T-cell (primary cell): ENCODE measurements around the gene PPL. TPM values are rescaled to one million over a fixed set of nuclear protein-coding genes. Genes with fewer than 3 reads are reported as not detected.

Source experiments
- ATAC-seq, 4 experiments: fragments of 200-7000 bp in 3 of 4; fragments of 150-1000 bp in 1 of 4; cut with Tn5 transposase; replicated peaks in 1 of 4; 1 replicate in 3 of 4; 2 replicates in 1 of 4; pipeline ENCODE4 v1.10.0; 2021; ENCODE audit warnings: moderate library complexity in 3 of 4, mild to moderate bottlenecking in 2 of 4, moderate number of reproducible peaks in 1 of 4
- CTCF ChIA-PET, 2 donors: fragments of 300-600 bp; sonication (Branson Sonifier 250); formaldehyde crosslinking; loops; one replicate each; lab custom pipeline; 2022; ENCODE audit warnings: antibody characterized with exemption in 2 of 2; lab: Charles Lee
- POLR2A ChIA-PET, 2 donors: fragments of 300-600 bp; sonication (Branson Sonifier 250); formaldehyde crosslinking; loops; one replicate each; lab custom pipeline; 2022; ENCODE audit warnings: antibody characterized with exemption in 2 of 2; lab: Charles Lee
- DNase-seq, 35 experiments: peaks; one replicate each; pipeline versions ENCODE4 v3.0.0 to v3.0.0-alpha.2; 2013 to 2023
- H3K27ac ChIP-seq: one replicate; pipeline ENCODE4 v1.5.1; 2013; ENCODE audit warnings: low read length
- H3K27me3 ChIP-seq, 2 experiments: replicated peaks in 1 of 2; 1 replicate in 1 of 2; 2 replicates in 1 of 2; pipeline versions ENCODE4 v1.6.1 to v1.7.0; 2013; ENCODE audit warnings: low read length in 1 of 2, mixed read lengths in 1 of 2; ENCODE audit not compliant: control insufficient read depth in 2 of 2, insufficient read depth in 2 of 2; ENCODE audit errors: extremely low read depth in 1 of 2
- H3K36me3 ChIP-seq, 2 donors: 1 replicate in 1 of 2; 2 replicates in 1 of 2; pipeline versions ENCODE4 v1.6.1 to v1.7.0; 2013; ENCODE audit warnings: low read length in 1 of 2; ENCODE audit not compliant: control insufficient read depth in 2 of 2, insufficient read depth in 1 of 2; ENCODE audit errors: extremely low read depth in 1 of 2
- H3K4me1 ChIP-seq, 2 experiments: 1 replicate in 1 of 2; 2 replicates in 1 of 2; pipeline versions ENCODE4 v1.6.1 to v1.7.0; 2013; ENCODE audit warnings: low read length in 2 of 2, mixed read lengths in 1 of 2; ENCODE audit not compliant: insufficient read depth in 2 of 2, control insufficient read depth in 1 of 2; ENCODE audit errors: extremely low read depth in 1 of 2
- H3K4me3 ChIP-seq, 2 donors: 1 replicate in 1 of 2; 2 replicates in 1 of 2; pipeline versions ENCODE4 v1.5.1 to v1.7.0; 2013; ENCODE audit warnings: mild to moderate bottlenecking in 2 of 2, low read length in 1 of 2, moderate library complexity in 1 of 2; ENCODE audit not compliant: control insufficient read depth in 1 of 2; ENCODE audit errors: extremely low read depth in 1 of 2
- H3K9me3 ChIP-seq: 2 replicates; pipeline ENCODE4 v1.7.0; 2013
- H3K27ac Mint-ChIP-seq, 2 donors: one replicate each; pipeline ENCODE4 v1.8.0; 2020 to 2021; ENCODE audit warnings: mild to moderate bottlenecking in 2 of 2, mixed read lengths in 2 of 2
- H3K27me3 Mint-ChIP-seq, 2 donors: one replicate each; pipeline ENCODE4 v1.8.0; 2021 to 2022; ENCODE audit warnings: mixed read lengths in 2 of 2
- H3K36me3 Mint-ChIP-seq: one replicate; pipeline ENCODE4 v1.8.0; 2021; ENCODE audit warnings: mixed read lengths
- H3K4me1 Mint-ChIP-seq, 3 donors: one replicate each; pipeline ENCODE4 v1.8.0; 2020 to 2022; ENCODE audit warnings: mixed read lengths in 3 of 3, mild to moderate bottlenecking in 1 of 3
- H3K4me3 Mint-ChIP-seq, 3 donors: one replicate each; pipeline ENCODE4 v1.8.0; 2020 to 2022; ENCODE audit warnings: mild to moderate bottlenecking in 3 of 3, mixed read lengths in 3 of 3, moderate library complexity in 3 of 3
- H3K9me3 Mint-ChIP-seq, 3 donors: one replicate each; pipeline ENCODE4 v1.8.0; 2020 to 2022; ENCODE audit warnings: mixed read lengths in 3 of 3
- WGBS: methylation state at CpG from one replicate; pipeline ENCODE4 v1.1.5; 2013; ENCODE audit warnings: missing lambda C conversion rate; ENCODE audit not compliant: insufficient coverage; 5-methylcytosine and 5-hydroxymethylcytosine counted together
- total RNA-seq, 35 experiments: library from RNA in 6 of 35; stranded (reverse) in 6 of 35; fragments of 120-200 nt in 1 of 35; gene quantifications; one replicate each; pipeline versions ENCODE4 v1.2.1 to v1.2.4 and lab custom pipeline; 2013 to 2026

PPL gene
- total RNA-seq, 5 donors from 2014 or later (not counting 1 experiment from before 2014, with no cell fraction given): 0.10 to 0.32 (median 0.12) TPM; not detected in 2

GRCh38 chr16:4923853-4924252 lies 13.1 kb downstream of the PPL start:
- CTCF ChIA-PET: no interaction called here
- no peak overlapping the region for H3K27ac Mint-ChIP-seq

DNA sequence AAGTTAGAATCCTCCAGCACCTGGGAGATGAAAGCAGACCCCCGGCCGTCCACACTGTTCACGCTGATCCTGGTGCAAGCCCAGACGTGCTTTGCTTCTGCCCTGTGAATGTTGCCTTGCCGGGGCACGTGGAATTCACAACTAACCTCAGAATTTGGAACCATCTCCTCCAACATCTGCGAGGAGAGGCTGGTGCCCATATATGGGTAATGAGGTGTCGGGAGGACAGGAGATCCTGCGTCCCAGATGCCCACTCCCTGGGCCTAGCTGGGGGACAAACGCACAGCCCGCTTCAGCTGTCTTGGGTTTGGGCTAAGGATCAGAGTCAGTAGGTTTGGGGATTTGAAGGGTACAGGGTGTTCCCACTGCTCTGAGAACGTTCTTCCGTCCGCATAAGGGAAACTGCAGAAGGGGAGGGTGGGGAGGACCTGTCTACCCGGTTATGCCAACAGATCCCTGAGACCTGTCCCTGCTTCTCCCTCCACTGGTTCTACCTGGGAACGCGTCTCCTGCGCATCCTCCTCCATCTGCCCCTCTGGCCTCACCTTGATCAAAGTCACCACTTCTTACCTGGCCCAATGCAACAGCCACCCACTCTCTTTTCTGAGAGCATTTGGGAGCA lies 14.1 kb downstream of the PPL start:
- no peak for ATAC-seq
- Histone ChIP-seq H3K27ac (no peak overlapping the region), H3K27me3 (peaks cover 0 to 32% of the 10 kb centered on the region in 2 experiments), H3K4me3 (no peak overlapping the region), H3K36me3 (no peaks in the 10 kb centered on the region), H3K9me3 (no peaks in the 10 kb centered on the region), H3K4me1 (no peaks in the 10 kb centered on the region)
- Mint-ChIP-seq H3K4me1 (no peaks in the 10 kb centered on the region), H3K27me3 (peaks cover 0 to 5% of the 10 kb centered on the region in 2 donors), H3K36me3 (peaks cover 7% of the 10 kb centered on the region), H3K27ac (no peak overlapping the region), H3K9me3 (peaks cover 5 to 12% (median 12%) of the 10 kb centered on the region in 3 donors), H3K4me3 (no peak overlapping the region)
- no peak for DNase-seq
- ChIA-PET POLR2A (no interaction called here), CTCF (no interaction called here)
- WGBS: 66% methylated on average over 5 of the region's 18 CpGs

More at GRCh38 chr16:4923853-4924252, 13.1 kb downstream of the PPL start:
- Histone ChIP-seq H3K9me3 (no peaks in the 10 kb centered on the region), H3K4me1 (no peaks in the 10 kb centered on the region), H3K27ac (no peak overlapping the region), H3K36me3 (no peaks in the 10 kb centered on the region), H3K4me3 (no peak overlapping the region), H3K27me3 (peaks cover 0 to 28% of the 10 kb centered on the region in 2 experiments)
- WGBS: 86% methylated on average over 4 of the region's 6 CpGs
- DNase-seq (no peak), ATAC-seq (no peak)
- peaks cover 0 to 5% of the 10 kb centered on the region in 2 donors for H3K27me3 Mint-ChIP-seq
- peaks cover 5 to 12% (median 12%) of the 10 kb centered on the region in 3 donors for H3K9me3 Mint-ChIP-seq
- POLR2A ChIA-PET: no interaction called here
- H3K36me3 Mint-ChIP-seq: peaks cover 7% of the 10 kb centered on the region
- H3K4me3 Mint-ChIP-seq: no peak overlapping the region
- H3K4me1 Mint-ChIP-seq: no peaks in the 10 kb centered on the region

DNA sequence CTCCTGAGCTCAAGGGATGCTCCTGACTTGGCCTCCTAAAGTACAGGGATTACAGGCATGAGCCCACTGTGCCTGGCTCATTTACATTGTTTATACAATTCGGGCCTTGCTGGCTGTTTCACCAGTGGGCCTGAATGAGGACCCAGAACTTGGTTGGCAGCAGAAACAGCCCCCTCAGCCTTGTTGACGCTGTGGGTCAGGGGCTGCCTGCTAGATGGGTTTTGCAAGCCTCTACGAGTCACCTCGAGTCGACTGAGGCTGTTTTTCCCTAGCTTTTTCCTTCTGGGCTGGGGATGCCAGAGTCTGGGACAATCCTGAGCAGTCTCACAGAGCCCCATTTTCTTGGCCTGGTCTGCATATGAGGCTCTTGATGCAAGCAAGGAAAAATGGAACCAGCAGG lies 16.1 kb downstream of the PPL start:
- H3K4me1 ChIP-seq: no peaks in the 10 kb centered on the region
- no peaks in the 10 kb centered on the region for H3K9me3 ChIP-seq
- H3K27ac ChIP-seq: no peak overlapping the region
- Mint-ChIP-seq H3K36me3 (no peaks in the 10 kb centered on the region), H3K27ac (no peak overlapping the region), H3K4me1 (no peaks in the 10 kb centered on the region), H3K9me3 (no peaks in the 10 kb centered on the region), H3K4me3 (no peak overlapping the region), H3K27me3 (peaks cover 0 to 5% of the 10 kb centered on the region in 2 donors)
- CTCF ChIA-PET: no interaction called here
- POLR2A ChIA-PET: no interaction called here
- no peak for ATAC-seq
- peaks cover 0 to 32% of the 10 kb centered on the region in 2 experiments for H3K27me3 ChIP-seq
- WGBS: 70% methylated on average over 5 of the region's 5 CpGs
- DNase-seq: no peak
- H3K36me3 ChIP-seq: no peaks in the 10 kb centered on the region
- no peak overlapping the region for H3K4me3 ChIP-seq

DNA sequence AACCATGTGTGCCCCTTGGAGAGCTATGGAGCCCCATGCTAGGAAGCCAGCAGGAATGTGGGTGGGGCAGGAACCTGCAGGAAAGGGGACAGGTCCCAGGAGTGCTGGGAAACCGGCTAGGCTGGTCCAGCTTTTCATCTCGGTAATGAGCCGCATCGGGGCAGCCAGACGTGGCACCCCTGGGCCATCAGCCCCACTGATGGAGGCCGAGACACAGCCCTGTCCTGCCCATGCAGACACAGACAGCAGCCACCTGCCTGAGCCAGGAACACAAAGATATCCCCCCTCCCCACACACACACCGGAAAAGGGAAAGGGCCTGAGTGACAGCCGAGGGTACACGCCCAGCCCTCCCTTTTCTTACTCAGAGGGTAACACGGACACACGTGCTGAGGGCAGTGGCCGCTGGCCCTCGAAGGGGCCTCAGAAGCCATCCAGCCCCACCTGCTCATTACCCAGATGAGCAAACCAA lies 18.1 kb downstream of the PPL start:
- Mint-ChIP-seq H3K4me1 (no peaks in the 10 kb centered on the region), H3K4me3 (no peak overlapping the region), H3K27ac (no peak overlapping the region), H3K27me3 (peaks cover 0 to 10% of the 10 kb centered on the region in 2 donors), H3K9me3 (no peaks in the 10 kb centered on the region), H3K36me3 (no peaks in the 10 kb centered on the region)
- H3K27ac ChIP-seq: no peak overlapping the region
- ATAC-seq: no peak
- ChIA-PET CTCF (interaction anchor here in 1 of 2 donors (0.6 kb wide), 1 partner anchor 215 kb away, joined by 4 read pairs; no protein-coding TSS in a partner anchor), POLR2A (no interaction called here)
- H3K4me1 ChIP-seq: no peaks in the 10 kb centered on the region
- no peaks in the 10 kb centered on the region for H3K9me3 ChIP-seq
- no peak for DNase-seq
- WGBS: 76% methylated on average over 6 of the region's 13 CpGs
- H3K4me3 ChIP-seq: no peak overlapping the region
- H3K27me3 ChIP-seq: peaks cover 0 to 40% of the 10 kb centered on the region in 2 experiments
- no peaks in the 10 kb centered on the region for H3K36me3 ChIP-seq

GRCh38 chr16:4917117-4917516 lies 19.8 kb downstream of the PPL start:
- ChIA-PET POLR2A (no interaction called here), CTCF (no interaction called here)
- no peaks in the 10 kb centered on the region for H3K9me3 ChIP-seq
- Mint-ChIP-seq H3K36me3 (no peaks in the 10 kb centered on the region), H3K9me3 (no peaks in the 10 kb centered on the region), H3K27me3 (peaks cover 1 to 8% of the 10 kb centered on the region in 2 donors), H3K4me1 (no peaks in the 10 kb centered on the region), H3K27ac (no peak overlapping the region), H3K4me3 (no peak overlapping the region)
- no peak overlapping the region for H3K27ac ChIP-seq
- DNase-seq: no peak
- no CpG with 5 or more reads among the region's 4 CpGs for WGBS
- H3K36me3 ChIP-seq: no peaks in the 10 kb centered on the region
- H3K4me3 ChIP-seq: no peak overlapping the region
- H3K4me1 ChIP-seq: no peaks in the 10 kb centered on the region
- no peak for ATAC-seq
- H3K27me3 ChIP-seq: peaks cover 0 to 43% of the 10 kb centered on the region in 2 experiments

- ATAC-seq: no peak
- no peaks in the 10 kb centered on the region for H3K9me3 ChIP-seq
- H3K27me3 ChIP-seq: peaks cover 0 to 44% of the 10 kb centered on the region in 2 experiments
- Mint-ChIP-seq H3K36me3 (no peaks in the 10 kb centered on the region), H3K27ac (no peak overlapping the region), H3K4me3 (no peak overlapping the region), H3K27me3 (peaks cover 3 to 8% of the 10 kb centered on the region in 2 donors), H3K4me1 (no peaks in the 10 kb centered on the region), H3K9me3 (no peaks in the 10 kb centered on the region)
- H3K4me1 ChIP-seq: no peaks in the 10 kb centered on the region
- CTCF ChIA-PET: no interaction called here
- WGBS: 51% methylated on average over 8 of the region's 11 CpGs
- DNase-seq: no peak
- no peaks in the 10 kb centered on the region for H3K36me3 ChIP-seq
- H3K27ac ChIP-seq: no peak overlapping the region
- H3K4me3 ChIP-seq: no peak overlapping the region
- POLR2A ChIA-PET: no interaction called here
These were observed 21.7 kb downstream of the PPL start for GRCh38 chr16:4915226-4915761.
